ENCODE measurements around the gene FAM210B.
"Not testable (repeated sequence)": the region's sequence is repeated elsewhere in the genome, so short reads cannot be mapped to it uniquely, and the experiment has no call there.

Gene FAM210B

DNA sequence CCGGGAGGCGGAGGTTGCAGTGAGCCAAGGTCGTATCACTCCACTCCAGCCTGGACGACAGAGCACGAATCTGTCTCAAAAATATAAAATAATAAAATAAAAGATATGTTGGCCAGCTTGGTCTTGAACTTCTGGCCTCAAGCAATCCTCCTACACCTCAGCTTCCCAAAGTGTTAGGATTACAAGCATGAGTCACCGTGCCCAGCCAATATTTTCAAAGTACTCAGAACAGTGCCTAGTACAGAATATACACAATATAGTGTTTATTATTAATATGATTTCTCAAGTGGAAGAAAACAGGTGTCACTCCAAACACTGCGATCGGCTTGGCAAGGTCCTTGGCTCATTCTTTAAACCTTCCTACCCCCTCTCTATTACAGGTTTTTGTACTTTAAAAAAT is 3.1 kb downstream of the FAM210B start:
- no peak for DNase-seq

DNA sequence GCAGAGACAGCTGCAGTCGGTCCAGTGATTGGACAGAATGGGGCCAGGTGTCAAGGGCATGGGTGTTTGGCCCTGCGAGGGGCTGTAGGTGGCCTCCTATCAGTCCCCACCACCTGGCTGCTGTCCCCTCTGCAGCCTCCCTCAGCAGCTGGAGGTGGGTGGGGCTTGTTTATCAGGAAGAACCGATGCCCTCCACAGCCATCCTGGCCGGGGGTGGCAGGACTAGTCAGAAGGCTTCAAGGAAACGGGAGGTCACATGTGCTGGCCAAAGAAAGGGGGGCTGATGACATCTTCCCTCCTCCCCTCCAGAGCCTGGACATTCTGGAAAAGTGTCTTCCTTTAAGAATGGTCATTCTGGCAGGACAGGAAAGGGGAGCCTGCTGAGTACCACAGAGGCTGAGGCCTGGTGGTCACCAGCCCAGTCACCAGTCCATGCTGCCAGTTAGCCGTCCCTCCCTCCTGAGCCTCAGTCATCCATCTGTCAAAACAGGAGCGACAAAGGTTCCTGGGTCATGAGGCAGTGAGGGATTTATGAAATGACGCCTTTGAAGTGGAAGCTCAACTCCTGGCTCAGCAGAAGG is 4.1 kb downstream of the FAM210B start:
- DNase-seq = peak; percentile 40 to 77 (median 54)

DNA sequence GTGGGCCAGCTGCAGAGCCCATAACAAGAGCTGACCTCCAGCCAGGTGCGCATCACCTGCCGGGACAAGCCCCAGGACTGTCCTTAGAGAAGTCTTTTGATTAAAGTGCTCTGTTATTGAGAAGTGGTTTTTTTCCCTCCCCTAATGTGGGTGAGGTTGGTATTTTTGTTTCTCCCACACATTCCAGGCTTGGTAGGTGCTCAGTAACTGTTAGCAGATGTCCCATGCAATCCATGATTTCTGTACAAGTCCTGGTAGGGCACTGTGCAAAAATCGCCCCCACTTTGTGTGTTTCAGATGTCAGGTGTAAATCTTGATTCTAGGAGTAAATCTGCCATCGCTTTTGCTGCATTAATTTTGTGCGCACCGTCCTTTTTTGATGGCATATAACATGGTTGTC is 4.7 kb downstream of the FAM210B start:
- no peak for DNase-seq

DNA sequence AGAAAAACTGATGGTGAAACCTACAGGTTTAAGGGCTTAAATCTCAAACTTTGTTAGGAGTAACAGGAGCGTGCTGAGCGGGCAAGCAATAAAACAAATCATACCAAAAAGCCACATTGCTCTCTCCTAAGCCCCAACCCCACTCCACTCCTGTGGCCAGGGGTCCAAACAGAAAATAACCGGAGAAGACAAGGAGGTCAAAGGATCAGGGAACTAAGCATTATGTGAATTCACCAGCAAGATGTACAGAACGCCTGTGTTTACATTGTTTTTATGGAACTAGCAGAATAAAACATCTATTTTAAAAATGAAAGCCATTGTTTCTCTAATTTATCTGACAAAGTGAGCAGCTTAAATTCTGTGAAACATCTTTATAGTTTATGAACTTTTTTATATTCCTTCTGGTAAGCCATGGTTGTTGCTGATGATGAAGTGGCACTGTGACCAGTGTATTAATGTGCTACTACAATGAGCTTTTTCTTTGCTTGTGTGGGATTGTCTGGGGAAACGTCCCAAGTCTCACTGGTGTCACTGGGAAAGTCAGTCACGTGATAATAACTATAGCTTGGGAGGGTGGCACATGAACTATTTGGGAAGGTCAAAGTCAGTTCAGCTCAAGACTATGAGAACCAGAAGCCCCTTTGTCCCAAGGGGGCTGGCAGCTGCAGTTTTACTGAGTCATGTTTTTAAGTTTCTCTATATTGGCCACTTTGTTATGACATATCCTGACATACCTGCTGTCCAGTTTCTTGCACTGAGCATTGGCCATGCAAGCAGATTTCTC is 9.8 kb downstream of the FAM210B start:
- no peak for DNase-seq

DNA sequence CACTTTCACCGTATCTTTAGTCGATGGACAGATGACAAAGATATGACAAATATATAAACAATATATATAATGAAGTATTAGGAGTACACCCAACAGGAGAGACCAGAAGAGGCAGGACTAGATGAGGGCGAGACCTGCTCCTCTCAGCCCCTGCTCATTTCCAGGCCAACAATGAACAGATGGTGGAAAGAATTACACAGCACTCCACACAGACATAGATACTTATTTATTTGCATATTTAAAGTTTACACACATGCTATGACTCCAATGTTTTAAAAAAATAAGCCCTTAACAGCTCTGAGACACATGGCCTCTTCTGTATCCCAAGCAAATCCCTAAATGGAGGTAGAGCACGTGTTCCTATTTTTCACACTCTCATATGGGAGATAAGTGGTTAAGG is 10.4 kb downstream of the FAM210B start:
- no peak for DNase-seq

DNA sequence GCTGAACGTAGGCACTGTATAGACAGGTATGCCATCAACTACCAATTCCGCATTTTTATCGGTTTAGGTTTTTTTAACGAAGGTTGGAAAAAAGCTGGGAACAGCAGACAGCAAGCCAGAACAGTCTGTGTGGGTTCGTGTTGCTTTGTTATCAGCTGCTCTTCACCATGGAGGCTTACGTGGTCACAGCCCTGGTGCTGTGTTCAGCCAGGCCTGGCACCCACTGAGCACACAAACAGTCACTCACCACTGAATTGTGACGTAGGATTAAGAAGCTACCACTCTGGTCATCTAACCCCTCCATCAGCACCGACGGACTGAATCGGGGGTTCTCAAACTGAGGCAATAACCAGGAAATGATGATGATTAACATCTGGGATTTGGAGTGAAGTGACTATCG is 13.2 kb downstream of the FAM210B start:
- no peak for DNase-seq

DNA sequence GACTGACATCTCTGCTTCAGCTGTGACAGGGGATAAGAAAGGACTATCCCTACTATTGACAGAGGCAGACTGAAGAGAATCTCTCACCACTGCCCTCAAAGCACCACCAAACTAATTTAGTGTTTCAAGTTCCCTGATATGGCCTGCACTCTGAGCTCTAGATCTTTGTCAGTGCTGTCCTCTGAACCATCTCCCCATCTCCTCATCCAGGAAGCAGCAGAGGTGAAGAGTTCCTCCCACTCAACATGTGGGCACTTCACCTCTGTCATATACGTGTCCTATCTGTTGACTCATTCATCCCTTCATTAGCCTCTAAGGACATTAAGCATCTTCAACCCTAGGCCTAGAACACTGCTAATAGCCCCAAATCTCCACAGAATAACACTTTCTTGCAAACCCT is 14.1 kb downstream of the FAM210B start:
- DNase-seq = no peak

DNA sequence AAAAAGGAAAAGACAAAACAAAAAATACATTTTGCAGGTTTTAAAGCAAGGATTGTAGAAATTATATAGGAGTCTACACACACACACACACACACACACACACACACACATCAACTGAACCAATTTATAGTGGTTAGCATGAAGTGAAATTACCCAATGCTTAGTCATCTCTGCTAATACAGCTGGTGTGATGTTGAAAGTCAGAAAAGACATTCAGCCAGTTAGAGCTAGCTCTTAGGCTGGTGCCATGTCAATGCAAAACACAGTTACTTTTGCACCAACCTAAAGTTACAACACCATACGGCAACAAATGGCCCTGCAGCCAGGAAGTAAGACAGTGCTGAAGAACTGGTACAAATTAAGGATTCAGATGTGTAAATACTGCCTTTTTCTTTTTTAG is 15.2 kb downstream of the FAM210B start:
- peak; percentile 77 to 95 (median 87) for DNase-seq

DNA sequence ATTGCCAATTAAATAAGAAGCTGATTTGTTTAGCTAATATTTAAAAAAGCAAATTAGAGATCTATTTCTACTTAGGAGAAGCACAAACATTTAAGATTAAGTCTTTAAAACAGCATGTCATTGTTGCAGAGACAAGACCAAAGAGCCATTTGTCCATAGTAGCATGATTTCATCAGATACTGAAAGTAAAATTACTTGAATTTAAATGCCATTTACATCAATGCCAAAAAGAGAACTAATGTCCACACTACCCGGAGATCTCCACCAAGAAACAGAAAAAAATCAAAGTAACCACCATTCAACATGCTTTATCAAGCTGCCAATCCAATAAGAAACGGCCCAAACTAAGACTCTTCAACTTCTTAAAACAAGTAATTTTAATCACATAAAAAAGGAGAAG is 17.6 kb downstream of the FAM210B start:
- DNase-seq = peak in 2 of 4 experiments; percentile 52 to 55

DNA sequence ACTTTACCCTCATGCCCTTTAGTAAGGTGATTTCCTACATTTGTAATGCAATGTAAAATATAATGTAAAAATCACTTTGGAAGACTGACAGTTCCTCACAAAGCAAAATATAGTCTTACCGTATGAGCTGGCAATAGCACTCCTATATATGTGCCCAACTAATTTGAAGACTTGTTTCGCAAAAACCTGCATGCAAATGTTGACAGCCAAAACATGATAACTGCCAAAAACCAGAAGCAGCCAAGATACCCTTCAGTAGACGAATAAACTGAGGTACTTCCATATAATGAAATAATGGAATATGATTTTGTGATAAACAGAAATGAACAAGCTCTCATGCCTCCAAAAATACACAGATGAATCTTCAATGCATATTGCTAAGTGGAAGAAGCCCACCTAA is 19.6 kb downstream of the FAM210B start:
- no peak for DNase-seq

DNA sequence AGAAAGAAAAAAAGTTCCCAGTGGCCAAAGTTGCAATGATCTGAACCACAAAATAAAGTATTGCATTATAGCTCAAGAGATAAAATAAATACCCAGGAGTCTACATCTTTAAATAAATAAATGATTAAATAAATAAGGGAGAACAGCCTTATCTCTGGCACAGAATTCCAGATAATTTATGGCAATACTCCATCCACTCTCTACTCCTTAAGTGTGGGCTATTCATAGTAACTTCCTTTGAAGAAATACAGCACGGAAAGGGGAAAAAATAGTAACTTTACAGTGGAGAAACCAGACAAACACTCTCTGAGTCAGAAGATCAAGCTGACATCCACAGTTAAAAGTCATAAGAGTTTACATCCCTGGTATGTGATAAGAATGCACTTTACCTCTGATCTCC is 21.6 kb downstream of the FAM210B start:
- DNase-seq = peak in 2 of 4 experiments; percentile 35 to 42

DNA sequence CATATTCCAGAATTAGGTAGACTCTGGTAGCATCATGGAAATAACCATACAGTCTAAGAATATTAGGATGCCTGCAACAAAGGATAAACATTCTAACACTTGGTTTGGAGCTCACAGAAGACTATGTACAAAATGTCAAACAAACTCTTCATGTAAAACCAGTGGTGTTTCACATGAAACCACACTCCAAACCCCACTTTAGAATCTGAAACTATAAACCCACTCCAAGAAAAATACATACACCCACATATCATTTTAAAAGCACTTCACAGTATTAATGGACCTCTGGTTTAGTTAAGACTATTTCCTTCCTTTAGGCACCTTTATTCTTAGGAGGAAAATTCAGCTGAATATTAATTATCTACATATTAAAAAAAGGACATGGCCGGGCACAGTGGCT is 22.7 kb downstream of the FAM210B start:
- DNase-seq = no peak

DNA sequence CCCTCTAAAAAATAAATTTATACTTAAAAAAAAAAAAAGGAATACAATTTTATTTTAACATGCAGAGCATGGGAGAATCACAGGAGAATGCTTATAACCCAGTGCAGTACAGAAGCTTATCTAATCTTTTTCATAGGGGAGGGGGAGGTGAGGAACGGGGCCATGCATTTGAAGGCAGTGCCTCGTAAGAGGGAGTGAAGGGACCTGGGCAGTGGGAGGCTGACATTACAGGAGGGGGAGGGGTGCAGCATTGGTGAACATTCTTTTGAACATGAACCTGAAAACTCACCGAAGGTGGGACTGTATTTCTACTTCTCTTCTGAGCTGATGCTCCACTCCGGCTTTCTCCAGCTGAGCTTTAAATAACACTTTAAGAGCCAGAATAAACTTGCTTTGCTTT is 23.9 kb downstream of the FAM210B start:
- DNase-seq = no peak

DNA sequence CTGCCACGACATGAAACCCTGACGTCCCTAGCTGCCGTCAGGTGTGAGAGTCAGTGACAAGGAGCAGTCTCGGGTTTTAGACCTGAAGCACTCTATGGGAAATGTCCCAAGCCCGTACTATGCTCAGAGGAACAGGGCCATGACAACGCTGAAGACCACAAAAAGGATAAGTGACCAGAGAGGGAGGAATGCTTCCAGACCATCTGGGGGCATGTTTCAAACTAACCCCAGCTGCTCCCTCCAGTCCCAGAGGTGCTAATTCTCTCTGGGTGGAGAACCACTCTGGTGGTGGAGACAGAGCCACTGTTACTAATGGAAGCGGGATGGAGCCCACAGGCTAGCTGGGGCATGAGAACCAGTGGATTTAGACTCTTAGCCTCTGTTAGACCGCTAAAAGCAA is 24.6 kb downstream of the FAM210B start:
- no peak for DNase-seq

DNA sequence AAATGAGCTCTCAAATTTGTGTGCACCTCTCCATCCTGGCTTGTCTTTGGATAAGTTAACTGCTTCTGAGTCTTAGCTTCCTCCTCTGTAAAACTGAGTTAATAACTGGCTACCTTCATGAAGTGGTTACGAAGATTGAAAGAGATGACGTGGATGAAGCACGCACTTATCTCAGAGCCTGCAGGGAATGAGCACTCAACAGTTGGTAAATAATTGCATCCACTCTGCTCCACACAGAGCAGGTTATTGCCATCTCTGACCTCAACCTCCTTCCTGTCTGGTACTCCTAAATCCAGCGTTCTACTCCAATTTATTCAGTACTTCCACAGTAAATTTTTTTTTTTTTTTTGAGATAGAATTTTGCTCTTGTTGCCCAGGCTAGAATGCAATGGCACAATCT is 26.4 kb downstream of the FAM210B start:
- no peak for DNase-seq

DNA sequence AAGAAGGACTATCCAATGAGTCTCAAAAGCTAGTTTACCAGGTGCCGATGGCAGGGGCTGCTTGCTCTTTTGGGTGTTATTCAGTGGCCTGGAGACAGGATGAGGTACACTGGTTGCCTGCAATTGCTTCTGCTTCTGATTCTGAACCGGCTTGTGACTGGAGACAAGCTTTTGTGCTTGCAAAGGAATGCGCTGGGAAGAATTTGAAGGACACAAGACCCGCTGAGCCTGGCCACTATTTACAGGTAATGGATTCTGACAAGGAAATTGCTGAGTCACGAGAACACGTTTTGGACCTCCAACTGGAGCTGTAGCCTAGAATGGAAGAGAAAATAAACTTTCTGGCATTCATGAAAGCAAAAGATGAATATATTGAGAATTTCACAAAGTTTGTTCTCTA is 27.4 kb downstream of the FAM210B start:
- no peak for DNase-seq

DNA sequence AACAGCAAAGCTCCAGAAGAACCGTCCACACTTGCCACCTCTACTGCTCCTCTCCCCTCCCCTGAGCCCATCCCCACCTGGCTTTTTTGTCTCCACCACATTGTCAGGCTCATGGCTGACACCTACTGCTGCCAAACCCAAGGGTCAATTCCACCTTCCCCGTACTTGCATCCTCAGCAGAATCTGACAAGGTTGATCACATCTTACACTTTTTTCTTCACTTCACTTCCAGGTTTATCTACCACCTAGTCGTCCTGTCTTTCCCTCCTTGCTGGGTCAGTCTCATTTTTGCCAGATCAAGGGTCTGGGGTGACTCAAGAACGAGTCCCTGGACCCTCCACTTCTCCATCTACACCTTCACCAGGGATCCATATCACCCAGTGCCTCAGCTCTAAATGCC is 30.1 kb downstream of the FAM210B start:
- no peak for DNase-seq

DNA sequence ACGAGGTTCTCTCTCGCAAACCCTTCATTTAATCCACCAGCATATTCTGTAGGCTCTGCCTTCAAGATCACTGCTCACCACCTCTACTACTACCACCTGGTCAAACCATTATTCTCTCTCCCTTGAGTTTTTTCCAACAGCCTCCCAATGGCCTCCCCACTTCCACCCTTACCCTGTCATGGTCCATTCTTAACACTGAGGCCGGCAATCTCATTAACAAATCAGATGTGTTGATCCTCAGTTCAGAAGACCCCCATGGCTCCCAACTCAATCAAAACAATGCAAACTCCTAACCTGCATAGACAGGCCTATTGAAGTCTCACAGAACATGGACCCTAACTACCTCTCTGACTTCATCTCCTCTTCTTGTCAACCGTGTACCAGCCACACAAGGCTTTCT is 31.0 kb downstream of the FAM210B start:
- DNase-seq = no peak

DNA sequence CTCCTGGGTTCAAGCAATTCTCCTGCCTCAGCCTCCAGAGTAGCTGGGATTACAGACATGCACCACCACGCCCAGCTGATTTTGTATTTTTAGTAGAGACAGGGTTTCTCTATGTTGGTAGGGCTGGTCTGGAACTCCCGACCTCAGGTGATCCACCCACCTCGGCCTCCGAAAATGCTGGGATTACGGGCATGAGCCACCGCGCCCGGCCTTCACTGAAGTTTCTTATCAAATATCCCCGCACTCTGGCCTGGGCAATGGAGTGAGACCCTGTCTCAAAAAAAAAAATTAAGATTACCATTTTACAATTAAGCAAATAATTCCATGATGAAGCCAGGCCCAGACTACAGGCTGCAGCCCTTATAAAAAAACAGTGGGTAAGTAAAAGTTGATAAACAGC is 31.6 kb downstream of the FAM210B start:
- DNase-seq = not testable (repeated sequence)

DNA sequence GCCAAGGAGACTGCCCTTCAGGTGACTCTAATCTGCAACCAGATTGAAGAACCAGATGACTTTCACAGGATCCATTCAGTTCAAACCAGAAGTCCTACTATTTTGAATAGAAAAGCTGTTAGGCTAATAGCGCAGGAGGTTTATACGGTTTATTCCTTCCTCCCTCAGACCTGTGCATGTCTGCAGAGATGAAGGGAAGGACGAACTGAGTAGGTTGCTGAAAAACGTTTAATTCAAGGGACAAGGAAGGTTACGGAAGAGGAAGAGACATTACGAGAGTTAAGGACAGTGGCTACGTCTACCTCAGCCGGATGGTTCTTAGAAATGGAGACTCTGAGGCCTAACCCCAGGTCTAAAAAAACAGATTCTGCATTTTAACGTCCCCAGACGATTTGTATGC is 32.3 kb downstream of the FAM210B start:
- DNase-seq = peak in 2 of 4 experiments; percentile 8 to 36

DNA sequence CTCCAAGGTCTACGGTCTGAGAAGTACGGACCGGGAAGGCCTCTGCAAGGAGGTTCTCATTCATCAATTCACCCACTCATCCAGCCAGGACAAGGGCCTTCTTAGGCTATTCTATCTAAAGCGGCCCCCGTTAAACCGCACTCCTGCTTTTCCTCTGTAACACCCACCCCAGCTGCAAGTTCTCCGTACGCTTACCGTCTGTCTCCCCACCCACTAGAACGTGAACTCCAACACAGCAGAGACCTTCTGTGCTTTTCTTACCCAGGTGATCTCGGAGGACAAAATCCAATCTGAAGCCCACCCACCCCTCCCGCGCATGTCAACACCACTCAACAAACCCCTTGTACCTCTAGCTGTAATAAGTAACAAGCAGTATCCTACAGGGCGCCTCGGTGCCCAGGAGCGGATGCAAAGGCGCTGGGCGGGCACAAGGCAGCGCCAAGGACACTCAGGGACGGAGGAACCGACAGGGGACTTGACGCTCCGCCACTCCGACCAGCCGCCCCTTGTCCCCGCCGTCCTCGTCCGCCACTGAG is 32.9 kb downstream of the FAM210B start:
- DNase-seq = peak in 1 of 4 experiments; percentile 10

DNA sequence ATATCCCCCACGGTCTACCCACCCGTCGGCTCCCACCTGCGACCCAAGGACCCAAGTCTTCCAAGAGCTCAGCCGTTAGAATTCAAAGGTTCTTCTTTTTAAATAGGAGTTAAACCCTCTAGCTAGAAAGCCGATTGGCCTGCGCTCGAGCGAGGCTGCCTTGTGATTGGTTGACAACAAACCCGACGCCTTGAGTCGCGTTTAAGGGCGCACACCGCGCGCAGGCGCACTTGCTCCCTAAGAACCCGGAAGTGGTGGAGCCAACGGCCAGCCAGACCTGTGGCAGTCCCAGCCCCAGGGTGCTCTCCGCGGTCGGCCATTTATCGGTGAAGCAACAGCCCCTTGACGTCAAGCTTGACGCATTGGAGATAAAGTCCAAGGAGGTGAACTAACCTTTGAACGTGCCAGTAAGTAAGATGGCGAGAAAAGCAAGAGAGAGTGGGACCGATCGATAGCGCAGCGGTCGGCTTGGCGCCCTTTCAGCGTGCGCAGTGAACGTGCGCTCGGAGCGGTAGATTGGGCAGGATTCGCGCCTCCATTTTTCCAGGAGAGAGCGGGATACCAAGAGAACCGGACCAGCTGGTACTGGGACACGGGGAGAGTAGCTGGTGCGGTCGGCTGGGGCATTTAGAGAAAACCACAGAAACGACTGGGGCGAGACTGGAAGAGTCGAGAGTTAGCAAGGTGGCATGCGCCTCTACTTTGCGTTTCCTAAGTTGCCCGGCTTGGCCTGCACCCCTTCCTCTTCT is 33.5 kb downstream of the FAM210B start, which contains the start of the genes AURKA and CSTF1:
Gene AURKA (minus strand): TSS at position 84 of the 749 bp plus-strand sequence. CDS start 4,018 bp downstream, outside the sequence.
Gene CSTF1 (plus strand): TSS at position 514 of the 749 bp plus-strand sequence. CDS start 2,908 bp downstream, outside the sequence.
- DNase-seq = peak; percentile 100

DNA sequence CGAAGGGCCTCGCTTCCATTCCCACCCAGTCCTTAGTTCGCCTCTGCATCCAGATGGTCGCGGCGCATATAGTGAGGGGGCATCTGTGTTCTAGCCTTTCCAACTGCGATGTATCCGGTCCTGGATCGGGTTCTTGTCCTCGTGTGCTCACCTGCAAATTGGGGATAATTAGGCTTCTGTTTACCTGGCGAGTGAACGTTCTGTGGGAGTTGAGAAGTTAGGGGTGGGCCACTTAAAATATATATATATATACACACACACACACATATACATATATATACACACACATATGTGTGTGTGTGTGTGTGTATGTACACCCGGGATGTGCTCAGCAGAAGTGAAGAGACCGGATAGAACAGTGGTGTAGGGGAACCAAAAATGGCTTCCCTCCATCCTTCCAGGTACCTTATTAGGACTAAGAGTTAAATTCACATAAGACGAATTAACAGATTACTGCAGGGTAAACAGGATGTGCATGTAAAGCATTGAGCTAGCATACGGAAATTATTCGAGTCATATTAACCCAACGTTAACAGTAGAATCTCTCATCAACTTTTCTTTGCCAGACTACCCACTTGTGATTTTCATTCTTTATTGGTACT is 34.2 kb downstream of the FAM210B start:
- DNase-seq = no peak

Data from suppressor macrophage (primary cell).